H1 (cell line): Measurements from ENCODE around the gene CCDC88A. TPM values are rescaled to one million over a fixed set of nuclear protein-coding genes. Genes with fewer than 3 reads are reported as not detected.
"Not testable (repeated sequence)": the region's sequence is repeated elsewhere in the genome, so short reads cannot be mapped to it uniquely, and the experiment has no call there.

Experiments used
- CTCF ChIA-PET: fragments of 300-600 bp; sonication (Branson Sonifier 250); formaldehyde crosslinking; loops from one replicate; lab custom pipeline; 2021; ENCODE audit not compliant: partially characterized antibody; lab: Charles Lee
- POLR2A ChIA-PET: fragments of 300-600 bp; sonication (Branson Sonifier 250); formaldehyde crosslinking; loops from one replicate; lab custom pipeline; 2021; ENCODE audit warnings: inconsistent platforms; ENCODE audit not compliant: partially characterized antibody; lab: Charles Lee
- DNase-seq, 2 experiments: peaks; one replicate each; pipeline versions ENCODE4 v3.0.0 to v3.0.0-alpha.2; 2010 to 2022; ENCODE audit warnings: low spot score in 2 of 2, low read depth in 1 of 2, mixed read lengths in 1 of 2
- FAIRE-seq: peaks from 2 replicates; lab custom pipeline; 2011; peaks lifted over from hg19 to GRCh38; lab: Jason Lieb, UNC
- H2AFZ ChIP-seq: 2 replicates; pipeline ENCODE4 v1.8.1; 2012; ENCODE audit warnings: low read length, inconsistent platforms
- H2AK5ac ChIP-seq: 2 replicates; pipeline ENCODE4 v1.6.1; 2013; ENCODE audit warnings: low read depth, low read length
- H2BK120ac ChIP-seq: replicated peaks from 2 replicates; pipeline ENCODE3; 2013; ENCODE audit warnings: low read depth, low read length, inconsistent platforms
- H2BK12ac ChIP-seq: 2 replicates; pipeline ENCODE4 v1.6.1; 2013; ENCODE audit warnings: low read depth, low read length
- H2BK15ac ChIP-seq: 2 replicates; pipeline ENCODE4 v1.6.1; 2013; ENCODE audit warnings: low read length
- H2BK20ac ChIP-seq: 2 replicates; pipeline ENCODE4 v1.6.1; 2013; ENCODE audit warnings: low read length
- H2BK5ac ChIP-seq: 2 replicates; pipeline ENCODE4 v1.6.1; 2013; ENCODE audit warnings: low read depth, low read length
- H3K14ac ChIP-seq: 2 replicates; pipeline ENCODE4 v1.6.1; 2013; ENCODE audit warnings: inconsistent platforms; ENCODE audit not compliant: insufficient read length
- H3K18ac ChIP-seq: 2 replicates; pipeline ENCODE4 v1.6.1; 2013; ENCODE audit warnings: low read length; ENCODE audit errors: extremely low read depth
- H3K23ac ChIP-seq: 2 replicates; pipeline ENCODE4 v1.6.1; 2013; ENCODE audit warnings: inconsistent platforms; ENCODE audit not compliant: insufficient read length
- H3K23me2 ChIP-seq: 2 replicates; pipeline ENCODE4 v1.6.1; 2013; ENCODE audit warnings: low read depth, low read length
- H3K27ac ChIP-seq: 2 replicates; pipeline ENCODE4 v1.6.1; 2011; ENCODE audit warnings: low read depth, low read length, inconsistent platforms
- H3K27me3 ChIP-seq, 4 experiments: replicated peaks in 1 of 4; 1 replicate in 1 of 4; 2 replicates in 3 of 4; pipeline versions ENCODE4 v1.6.1 to v1.8.1; 2011 to 2013; ENCODE audit warnings: low read length in 3 of 4, mild to moderate bottlenecking in 3 of 4, inconsistent platforms in 2 of 4, mixed read lengths in 2 of 4, moderate library complexity in 1 of 4; ENCODE audit not compliant: control insufficient read depth in 3 of 4, insufficient read depth in 3 of 4; ENCODE audit errors: extremely low read depth in 1 of 4
- H3K36me3 ChIP-seq, 4 experiments: 2 replicates each; pipeline versions ENCODE4 v1.6.1 to v1.8.1; 2011 to 2013; ENCODE audit warnings: mild to moderate bottlenecking in 4 of 4, low read length in 3 of 4, moderate library complexity in 2 of 4, control low read depth in 1 of 4, inconsistent platforms in 1 of 4; ENCODE audit not compliant: insufficient read depth in 4 of 4, control insufficient read depth in 2 of 4
- H3K4ac ChIP-seq: replicated peaks from 2 replicates; pipeline ENCODE3; 2013; ENCODE audit warnings: low read length, low read depth, mixed read lengths, inconsistent platforms; ENCODE audit not compliant: insufficient read length
- H3K4me1 ChIP-seq, 4 experiments: replicated peaks in 1 of 4; 1 replicate in 1 of 4; 2 replicates in 3 of 4; pipeline versions ENCODE4 v1.6.1 to v1.8.1; 2011 to 2013; ENCODE audit warnings: low read length in 3 of 4, inconsistent platforms in 2 of 4, mixed read lengths in 1 of 4; ENCODE audit not compliant: insufficient read depth in 4 of 4, control insufficient read depth in 3 of 4
- H3K4me2 ChIP-seq, 2 experiments: 2 replicates each; pipeline versions ENCODE4 v1.6.1 to v1.8.1; 2011 to 2013; ENCODE audit warnings: low read depth in 2 of 2, low read length in 2 of 2, control low read depth in 1 of 2, inconsistent platforms in 1 of 2, mild to moderate bottlenecking in 1 of 2; ENCODE audit not compliant: insufficient read depth in 1 of 2
- H3K4me3 ChIP-seq, 4 experiments: fragments of 200-600, 300-600 bp in 1 of 4; sonication (generic), shearing (Covaris generic), sonication (Bioruptor Twin) in 1 of 4; 2 replicates each; pipeline versions ENCODE4 v1.5.1 to v1.8.1; 2011 to 2016; ENCODE audit warnings: low read length in 4 of 4, low read depth in 3 of 4, control low read depth in 2 of 4, inconsistent platforms in 2 of 4, mild to moderate bottlenecking in 2 of 4, mixed read lengths in 1 of 4, moderate library complexity in 1 of 4; ENCODE audit not compliant: insufficient read depth in 2 of 4; ENCODE audit errors: extremely low read depth in 1 of 4
- H3K56ac ChIP-seq: replicated peaks from 2 replicates; pipeline ENCODE3; 2013; ENCODE audit warnings: low read depth, mild to moderate bottlenecking, mixed read lengths, low read length, inconsistent platforms; ENCODE audit not compliant: insufficient read length
- H3K79me1 ChIP-seq: 2 replicates; pipeline ENCODE4 v1.6.1; 2013; ENCODE audit warnings: low read depth, low read length, control low read depth
- H3K79me2 ChIP-seq, 2 experiments: 2 replicates each; pipeline versions ENCODE4 v1.6.1 to v1.8.1; 2012 to 2013; ENCODE audit warnings: low read length in 2 of 2, mild to moderate bottlenecking in 2 of 2, inconsistent platforms in 1 of 2; ENCODE audit not compliant: insufficient read depth in 2 of 2, control insufficient read depth in 1 of 2
- H3K9ac ChIP-seq, 4 experiments: replicated peaks in 1 of 4; 1 replicate in 1 of 4; 2 replicates in 3 of 4; pipeline versions ENCODE4 v1.6.1 to v1.8.1; 2011 to 2013; ENCODE audit warnings: low read depth in 3 of 4, low read length in 3 of 4, control low read depth in 2 of 4, mild to moderate bottlenecking in 2 of 4, moderate library complexity in 2 of 4, inconsistent platforms in 1 of 4; ENCODE audit errors: extremely low read depth in 1 of 4
- H3K9me3 ChIP-seq, 2 experiments: 2 replicates each; pipeline versions ENCODE4 v1.6.1 to v1.8.1; 2012 to 2013; ENCODE audit warnings: mild to moderate bottlenecking in 2 of 2, moderate library complexity in 2 of 2, control low read depth in 1 of 2, inconsistent platforms in 1 of 2, low read depth in 1 of 2, low read length in 1 of 2, mixed read lengths in 1 of 2; ENCODE audit not compliant: insufficient read depth in 2 of 2
- H4K20me1 ChIP-seq, 2 experiments: replicated peaks in 1 of 2; 2 replicates each; pipeline versions ENCODE3 to v1.8.1; 2011 to 2013; ENCODE audit warnings: inconsistent platforms in 2 of 2, low read length in 2 of 2, mild to moderate bottlenecking in 1 of 2; ENCODE audit not compliant: insufficient read depth in 2 of 2, control insufficient read depth in 1 of 2
- H4K5ac ChIP-seq: 2 replicates; pipeline ENCODE4 v1.6.1; 2013; ENCODE audit warnings: low read length, low read depth, mixed read lengths, inconsistent platforms; ENCODE audit not compliant: insufficient read length
- H4K8ac ChIP-seq: 2 replicates; pipeline ENCODE4 v1.8.0; 2013; ENCODE audit warnings: mild to moderate bottlenecking, moderate library complexity, low read length, inconsistent platforms; ENCODE audit not compliant: insufficient read depth; ENCODE audit errors: extremely low read depth
- H4K91ac ChIP-seq: replicated peaks from 2 replicates; pipeline ENCODE3; 2013; ENCODE audit warnings: low read length, mixed read lengths, inconsistent platforms; ENCODE audit not compliant: insufficient read length
- EZH2 ChIP-seq: fragments of 200-600 bp; sonication (generic); IDR thresholded peaks from 2 replicates; pipeline ENCODE4 v1.7.1; 2012; ENCODE audit warnings: low read depth, mild to moderate bottlenecking, moderate library complexity, low read length, inconsistent platforms; ENCODE audit not compliant: severe bottlenecking
- POU5F1 ChIP-seq: IDR thresholded peaks from 2 replicates; pipeline ENCODE4 v1.6.1; 2011; ENCODE audit warnings: low read depth, mild to moderate bottlenecking, low read length, moderate library complexity
- RBBP5 ChIP-seq: IDR thresholded peaks from 2 replicates; pipeline ENCODE4 v1.7.1; 2012; ENCODE audit warnings: low read depth, mild to moderate bottlenecking, inconsistent platforms, low read length, moderate library complexity, borderline replicate concordance
- WGBS, 2 experiments: shearing (Covaris generic) in 1 of 2; methylation state at CpG; one replicate each; pipeline versions ENCODE4 v1.1.6 to v1.1.7; 2013 to 2015; ENCODE audit warnings: low lambda C conversion rate in 2 of 2, mixed read lengths in 2 of 2, inconsistent platforms in 1 of 2, low coverage in 1 of 2, missing lambda C conversion rate in 1 of 2; ENCODE audit not compliant: insufficient replicate concordance in 2 of 2, insufficient coverage in 1 of 2, insufficient read length in 1 of 2; ENCODE audit errors: extremely low coverage in 1 of 2, missing lambda C conversion rate in 1 of 2; 5-methylcytosine and 5-hydroxymethylcytosine counted together
- polyA plus RNA-seq, 7 experiments: library from polyadenylated mRNA; depleted of rRNA in 3 of 7; stranded (reverse) in 5 of 7; unstranded in 2 of 7; fragments of >200 nt in 5 of 7; fragments of 200-250 nt in 2 of 7; gene quantifications; 1 replicate in 5 of 7; 2 replicates in 1 of 7; 4 replicates in 1 of 7; pipeline versions ENCODE4 v1.2.1 to v1.2.3, GENCODE V29; 2011 to 2013; ENCODE audit warnings: missing spikeins in 2 of 7, mixed read lengths in 2 of 7
- total RNA-seq: library from RNA; stranded (reverse); fragmentation: NEBNext Ultra II Directional; extraction: Animal tissue kit (Norgen Biotek cat#: 25700); gene quantifications from 2 replicates; pipeline ENCODE4 v1.2.1, GENCODE V29; 2021

The CCDC88A gene
- total and polyA plus RNA-seq, 2 of the 8 experiments (the other 6 are each of a cell fraction or from before 2014, with no cell fraction given) = 27.0 to 98.0 TPM

DNA sequence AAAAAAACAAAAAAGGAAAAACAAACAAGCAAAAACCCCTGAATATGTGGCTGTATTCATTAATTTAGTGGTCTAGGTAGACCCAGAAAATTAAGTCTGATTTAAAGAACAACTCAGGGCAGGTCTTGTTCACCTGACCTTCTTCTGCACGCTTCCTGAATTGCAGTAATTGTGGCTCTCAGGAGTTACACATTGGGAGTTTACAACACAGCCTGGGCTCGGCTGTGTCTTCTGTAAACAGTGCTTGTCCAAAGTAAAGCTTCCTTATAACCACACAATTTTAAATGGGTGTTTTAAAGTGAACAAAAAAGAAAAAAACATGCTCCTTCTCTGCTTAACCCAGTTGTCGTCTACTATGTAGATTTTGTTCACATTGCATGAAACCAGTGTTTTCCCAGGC is 142.3 kb downstream of the CCDC88A start (continued):
- TF ChIP-seq POU5F1 (no peak), RBBP5 (no peak), EZH2 (no peak)

DNA sequence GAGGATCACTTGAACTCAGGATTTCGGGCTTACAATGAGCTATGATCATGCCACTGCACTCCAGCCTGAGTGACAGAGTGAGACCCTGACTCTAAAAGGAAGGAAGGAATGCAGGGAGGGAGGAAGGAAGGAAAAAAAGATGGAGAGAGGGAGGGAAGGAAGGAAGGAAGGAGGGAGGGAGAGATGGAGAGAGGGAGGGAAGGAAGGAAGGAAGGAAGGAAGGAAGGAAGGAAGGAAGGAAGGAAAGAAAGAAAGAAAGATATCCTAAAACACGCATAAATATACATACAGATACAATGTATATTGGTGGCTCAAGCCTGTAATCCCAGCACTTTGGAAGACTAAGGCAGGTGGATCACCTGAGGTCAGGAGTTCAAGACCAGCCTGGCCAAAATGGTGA is 145.3 kb downstream of the CCDC88A start:
- H2AFZ ChIP-seq, H3K14ac ChIP-seq, H3K18ac ChIP-seq, H4K20me1 ChIP-seq, H2BK120ac ChIP-seq, H3K79me1 ChIP-seq, H3K56ac ChIP-seq, H3K79me2 ChIP-seq, H3K36me3 ChIP-seq, H2AK5ac ChIP-seq, H2BK20ac ChIP-seq, H3K9me3 ChIP-seq, H4K5ac ChIP-seq, H4K91ac ChIP-seq, H3K4me2 ChIP-seq, H3K4me3 ChIP-seq, DNase-seq, H4K8ac ChIP-seq, H2BK5ac ChIP-seq, CTCF ChIA-PET, H3K9ac ChIP-seq, FAIRE-seq, H3K27ac ChIP-seq, H3K23ac ChIP-seq, H2BK12ac ChIP-seq, H2BK15ac ChIP-seq, H3K27me3 ChIP-seq, H3K23me2 ChIP-seq, H3K4ac ChIP-seq: not testable (repeated sequence)
- WGBS, 2 experiments = 91% methylated on average over 2 of the region's 2 CpGs; no CpG with 5 or more reads in 1 of the 2 experiments
- H3K4me1 ChIP-seq = peaks cover 0 to 10% (median 3%) of the 10 kb centered on the region in 4 experiments; a peak in 4 of 7 replicates
- POLR2A ChIA-PET = interaction anchor here (0.6 to 1.0 kb wide), 3 partner anchors 21 to 41 kb away, joined by 3 to 4 read pairs (median 4); partner anchors contain the start of gene RPS27A
